Measurements from ENCODE around the gene MFRP.

- TF ChIP-seq RAD21 (conservative IDR thresholded peaks at IDR 0.05 in 1 of 2, IDR thresholded peaks at IDR 0.05 in 1 of 2), result no peak
- no peak for TF ChIP-seq HDAC2 (IDR thresholded peaks at IDR 0.05)
- no peak for TF ChIP-seq RARB (CRISPR knock-in tag; IDR thresholded peaks at IDR 0.05)
- no peak for TF ChIP-seq RCOR1 (IDR thresholded peaks at IDR 0.05; ENCODE audit: low read depth, low read length)
- TF ChIP-seq BCL3 (IDR thresholded peaks at IDR 0.05), result no peak
- no peak for TF ChIP-seq NFE2L2 (conservative IDR thresholded peaks at IDR 0.05; ENCODE audit: low read length)
- no peak for TF ChIP-seq CTCF (IDR thresholded peaks at IDR 0.05)
- TF ChIP-seq CHD2 (IDR thresholded peaks at IDR 0.05; ENCODE audit: low read length, partially characterized antibody), result no peak
- TF ChIP-seq REST (IDR thresholded peaks at IDR 0.05), result no peak
- TF ChIP-seq CBX8 (IDR thresholded peaks at IDR 0.05), result no peak
Measured at GRCh38 chr11:119380160-119380826, 33.8 kb upstream of the MFRP start.

Data from A549 (cell line).